H1 (cell line): ENCODE data around the gene PHLDA3. TPM values are rescaled to one million over a fixed set of nuclear protein-coding genes. Genes with fewer than 3 reads are reported as not detected.

ENCODE experiments used
- CTCF ChIA-PET: fragments of 300-600 bp; sonication (Branson Sonifier 250); formaldehyde crosslinking; loops from one replicate; lab custom pipeline; 2021; ENCODE audit not compliant: partially characterized antibody; lab: Charles Lee
- POLR2A ChIA-PET: fragments of 300-600 bp; sonication (Branson Sonifier 250); formaldehyde crosslinking; loops from one replicate; lab custom pipeline; 2021; ENCODE audit warnings: inconsistent platforms; ENCODE audit not compliant: partially characterized antibody; lab: Charles Lee
- DNase-seq, 2 experiments: peaks; one replicate each; pipeline versions ENCODE4 v3.0.0 to v3.0.0-alpha.2; 2010 to 2022; ENCODE audit warnings: low spot score in 2 of 2, low read depth in 1 of 2, mixed read lengths in 1 of 2
- FAIRE-seq: peaks from 2 replicates; lab custom pipeline; 2011; peaks lifted over from hg19 to GRCh38; lab: Jason Lieb, UNC
- H2AFZ ChIP-seq: 2 replicates; pipeline ENCODE4 v1.8.1; 2012; ENCODE audit warnings: low read length, inconsistent platforms
- H2AK5ac ChIP-seq: 2 replicates; pipeline ENCODE4 v1.6.1; 2013; ENCODE audit warnings: low read depth, low read length
- H2BK120ac ChIP-seq: replicated peaks from 2 replicates; pipeline ENCODE3; 2013; ENCODE audit warnings: low read depth, low read length, inconsistent platforms
- H2BK12ac ChIP-seq: 2 replicates; pipeline ENCODE4 v1.6.1; 2013; ENCODE audit warnings: low read depth, low read length
- H2BK15ac ChIP-seq: 2 replicates; pipeline ENCODE4 v1.6.1; 2013; ENCODE audit warnings: low read length
- H2BK20ac ChIP-seq: 2 replicates; pipeline ENCODE4 v1.6.1; 2013; ENCODE audit warnings: low read length
- H2BK5ac ChIP-seq: 2 replicates; pipeline ENCODE4 v1.6.1; 2013; ENCODE audit warnings: low read depth, low read length
- H3K14ac ChIP-seq: 2 replicates; pipeline ENCODE4 v1.6.1; 2013; ENCODE audit warnings: inconsistent platforms; ENCODE audit not compliant: insufficient read length
- H3K18ac ChIP-seq: 2 replicates; pipeline ENCODE4 v1.6.1; 2013; ENCODE audit warnings: low read length; ENCODE audit errors: extremely low read depth
- H3K23ac ChIP-seq: 2 replicates; pipeline ENCODE4 v1.6.1; 2013; ENCODE audit warnings: inconsistent platforms; ENCODE audit not compliant: insufficient read length
- H3K23me2 ChIP-seq: 2 replicates; pipeline ENCODE4 v1.6.1; 2013; ENCODE audit warnings: low read depth, low read length
- H3K27ac ChIP-seq: 2 replicates; pipeline ENCODE4 v1.6.1; 2011; ENCODE audit warnings: low read depth, low read length, inconsistent platforms
- H3K27me3 ChIP-seq, 4 experiments: replicated peaks in 1 of 4; 1 replicate in 1 of 4; 2 replicates in 3 of 4; pipeline versions ENCODE4 v1.6.1 to v1.8.1; 2011 to 2013; ENCODE audit warnings: low read length in 3 of 4, mild to moderate bottlenecking in 3 of 4, inconsistent platforms in 2 of 4, mixed read lengths in 2 of 4, moderate library complexity in 1 of 4; ENCODE audit not compliant: control insufficient read depth in 3 of 4, insufficient read depth in 3 of 4; ENCODE audit errors: extremely low read depth in 1 of 4
- H3K36me3 ChIP-seq, 4 experiments: 2 replicates each; pipeline versions ENCODE4 v1.6.1 to v1.8.1; 2011 to 2013; ENCODE audit warnings: mild to moderate bottlenecking in 4 of 4, low read length in 3 of 4, moderate library complexity in 2 of 4, control low read depth in 1 of 4, inconsistent platforms in 1 of 4; ENCODE audit not compliant: insufficient read depth in 4 of 4, control insufficient read depth in 2 of 4
- H3K4ac ChIP-seq: replicated peaks from 2 replicates; pipeline ENCODE3; 2013; ENCODE audit warnings: low read length, low read depth, mixed read lengths, inconsistent platforms; ENCODE audit not compliant: insufficient read length
- H3K4me1 ChIP-seq, 4 experiments: replicated peaks in 1 of 4; 1 replicate in 1 of 4; 2 replicates in 3 of 4; pipeline versions ENCODE4 v1.6.1 to v1.8.1; 2011 to 2013; ENCODE audit warnings: low read length in 3 of 4, inconsistent platforms in 2 of 4, mixed read lengths in 1 of 4; ENCODE audit not compliant: insufficient read depth in 4 of 4, control insufficient read depth in 3 of 4
- H3K4me2 ChIP-seq, 2 experiments: 2 replicates each; pipeline versions ENCODE4 v1.6.1 to v1.8.1; 2011 to 2013; ENCODE audit warnings: low read depth in 2 of 2, low read length in 2 of 2, control low read depth in 1 of 2, inconsistent platforms in 1 of 2, mild to moderate bottlenecking in 1 of 2; ENCODE audit not compliant: insufficient read depth in 1 of 2
- H3K4me3 ChIP-seq, 4 experiments: fragments of 200-600, 300-600 bp in 1 of 4; sonication (generic), shearing (Covaris generic), sonication (Bioruptor Twin) in 1 of 4; 2 replicates each; pipeline versions ENCODE4 v1.5.1 to v1.8.1; 2011 to 2016; ENCODE audit warnings: low read length in 4 of 4, low read depth in 3 of 4, control low read depth in 2 of 4, inconsistent platforms in 2 of 4, mild to moderate bottlenecking in 2 of 4, mixed read lengths in 1 of 4, moderate library complexity in 1 of 4; ENCODE audit not compliant: insufficient read depth in 2 of 4; ENCODE audit errors: extremely low read depth in 1 of 4
- H3K56ac ChIP-seq: replicated peaks from 2 replicates; pipeline ENCODE3; 2013; ENCODE audit warnings: low read depth, mild to moderate bottlenecking, mixed read lengths, low read length, inconsistent platforms; ENCODE audit not compliant: insufficient read length
- H3K79me1 ChIP-seq: 2 replicates; pipeline ENCODE4 v1.6.1; 2013; ENCODE audit warnings: low read depth, low read length, control low read depth
- H3K79me2 ChIP-seq, 2 experiments: 2 replicates each; pipeline versions ENCODE4 v1.6.1 to v1.8.1; 2012 to 2013; ENCODE audit warnings: low read length in 2 of 2, mild to moderate bottlenecking in 2 of 2, inconsistent platforms in 1 of 2; ENCODE audit not compliant: insufficient read depth in 2 of 2, control insufficient read depth in 1 of 2
- H3K9ac ChIP-seq, 4 experiments: replicated peaks in 1 of 4; 1 replicate in 1 of 4; 2 replicates in 3 of 4; pipeline versions ENCODE4 v1.6.1 to v1.8.1; 2011 to 2013; ENCODE audit warnings: low read depth in 3 of 4, low read length in 3 of 4, control low read depth in 2 of 4, mild to moderate bottlenecking in 2 of 4, moderate library complexity in 2 of 4, inconsistent platforms in 1 of 4; ENCODE audit errors: extremely low read depth in 1 of 4
- H3K9me3 ChIP-seq, 2 experiments: 2 replicates each; pipeline versions ENCODE4 v1.6.1 to v1.8.1; 2012 to 2013; ENCODE audit warnings: mild to moderate bottlenecking in 2 of 2, moderate library complexity in 2 of 2, control low read depth in 1 of 2, inconsistent platforms in 1 of 2, low read depth in 1 of 2, low read length in 1 of 2, mixed read lengths in 1 of 2; ENCODE audit not compliant: insufficient read depth in 2 of 2
- H4K20me1 ChIP-seq, 2 experiments: replicated peaks in 1 of 2; 2 replicates each; pipeline versions ENCODE3 to v1.8.1; 2011 to 2013; ENCODE audit warnings: inconsistent platforms in 2 of 2, low read length in 2 of 2, mild to moderate bottlenecking in 1 of 2; ENCODE audit not compliant: insufficient read depth in 2 of 2, control insufficient read depth in 1 of 2
- H4K5ac ChIP-seq: 2 replicates; pipeline ENCODE4 v1.6.1; 2013; ENCODE audit warnings: low read length, low read depth, mixed read lengths, inconsistent platforms; ENCODE audit not compliant: insufficient read length
- H4K8ac ChIP-seq: 2 replicates; pipeline ENCODE4 v1.8.0; 2013; ENCODE audit warnings: mild to moderate bottlenecking, moderate library complexity, low read length, inconsistent platforms; ENCODE audit not compliant: insufficient read depth; ENCODE audit errors: extremely low read depth
- H4K91ac ChIP-seq: replicated peaks from 2 replicates; pipeline ENCODE3; 2013; ENCODE audit warnings: low read length, mixed read lengths, inconsistent platforms; ENCODE audit not compliant: insufficient read length
- SIN3A ChIP-seq, 2 experiments: IDR thresholded peaks in 1 of 2; conservative IDR thresholded peaks in 1 of 2; 2 replicates each; pipeline ENCODE4 v1.6.1; 2011 to 2012; ENCODE audit warnings: low read length in 2 of 2, improper control_type of control experiment in 1 of 2, low read depth in 1 of 2, mild to moderate bottlenecking in 1 of 2
- SRF ChIP-seq: IDR thresholded peaks from 2 replicates; pipeline ENCODE4 v1.6.1; 2011; ENCODE audit warnings: mild to moderate bottlenecking, low read depth, low read length, moderate library complexity
- WGBS, 2 experiments: shearing (Covaris generic) in 1 of 2; methylation state at CpG; one replicate each; pipeline versions ENCODE4 v1.1.6 to v1.1.7; 2013 to 2015; ENCODE audit warnings: low lambda C conversion rate in 2 of 2, mixed read lengths in 2 of 2, inconsistent platforms in 1 of 2, low coverage in 1 of 2, missing lambda C conversion rate in 1 of 2; ENCODE audit not compliant: insufficient replicate concordance in 2 of 2, insufficient coverage in 1 of 2, insufficient read length in 1 of 2; ENCODE audit errors: extremely low coverage in 1 of 2, missing lambda C conversion rate in 1 of 2; 5-methylcytosine and 5-hydroxymethylcytosine counted together
- polyA plus RNA-seq, 7 experiments: library from polyadenylated mRNA; depleted of rRNA in 3 of 7; stranded (reverse) in 5 of 7; unstranded in 2 of 7; fragments of >200 nt in 5 of 7; fragments of 200-250 nt in 2 of 7; gene quantifications; 1 replicate in 5 of 7; 2 replicates in 1 of 7; 4 replicates in 1 of 7; pipeline versions ENCODE4 v1.2.1 to v1.2.3, GENCODE V29; 2011 to 2013; ENCODE audit warnings: missing spikeins in 2 of 7, mixed read lengths in 2 of 7
- total RNA-seq: library from RNA; stranded (reverse); fragmentation: NEBNext Ultra II Directional; extraction: Animal tissue kit (Norgen Biotek cat#: 25700); gene quantifications from 2 replicates; pipeline ENCODE4 v1.2.1, GENCODE V29; 2021

Gene PHLDA3
- total and polyA plus RNA-seq, 2 of the 8 experiments (the other 6 are each of a cell fraction or from before 2014, with no cell fraction given): 25.5 to 27.5 TPM

DNA sequence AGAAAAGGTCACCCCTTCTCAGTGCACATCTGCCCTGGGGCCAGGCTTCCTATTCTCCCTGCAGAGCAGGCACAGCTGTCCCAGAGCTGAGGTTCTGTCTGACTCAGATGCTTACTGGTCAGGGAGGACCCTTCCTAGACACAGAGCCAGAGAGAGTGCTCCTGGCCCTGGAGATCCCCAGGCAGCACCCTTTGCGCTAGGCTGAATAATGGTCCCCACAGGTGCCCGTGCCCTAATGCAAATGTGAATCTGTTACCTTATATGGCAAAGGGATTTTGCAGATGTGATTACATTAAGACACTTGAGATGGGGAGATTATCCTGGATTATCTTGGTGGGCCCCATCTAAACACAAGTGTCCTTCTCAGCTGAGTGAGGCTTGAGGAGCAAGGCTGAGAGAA, 44.8 kb downstream of the PHLDA3 start:
- no peaks in the 10 kb centered on the region for H4K20me1 ChIP-seq
- no peak overlapping the region for H2AFZ ChIP-seq
- H2BK15ac ChIP-seq: no peak overlapping the region
- peaks cover 0 to 10% (median 0%) of the 10 kb centered on the region in 4 experiments; a peak in 1 of 7 replicates for H3K4me1 ChIP-seq
- no peaks in the 10 kb centered on the region for H3K36me3 ChIP-seq
- TF ChIP-seq SRF: 0 out of 2 replicates have a peak, but pooled peaks have one; percentile 14
- TF ChIP-seq SIN3A (conservative IDR thresholded peaks at IDR 0.05 in 1 of 2, IDR thresholded peaks at IDR 0.05 in 1 of 2; ENCODE audit: low read depth in 1 of 2, low read length in 2 of 2): no peak
- no peaks in the 10 kb centered on the region for H3K79me1 ChIP-seq
- DNase-seq (no peak), FAIRE-seq (no peak)
- no peak overlapping the region for H3K9ac ChIP-seq
- H3K56ac ChIP-seq: no peak overlapping the region
- H3K27me3 ChIP-seq: 0 out of 7 replicates have a peak, but pooled peaks cover 0 to 2% (median 0%) of the 10 kb centered on the region in 4 experiments
- H3K18ac ChIP-seq: no peak overlapping the region
- H3K4me3 ChIP-seq: no peak overlapping the region
- no peak overlapping the region for H2BK120ac ChIP-seq
- WGBS, 2 experiments: 88% methylated on average over 2 of the region's 2 CpGs; no CpG with 5 or more reads in 1 of the 2 experiments
- no peak overlapping the region for H2BK12ac ChIP-seq
- H2BK5ac ChIP-seq: 0 out of 2 replicates have a peak overlapping the region, but pooled peaks have one; percentile 5
- no peak overlapping the region for H3K27ac ChIP-seq
- no peak overlapping the region for H3K14ac ChIP-seq
- no peak overlapping the region for H4K91ac ChIP-seq
- no peak overlapping the region for H3K4ac ChIP-seq
- H3K23me2 ChIP-seq: no peaks in the 10 kb centered on the region; the same call in 1 of the 2 replicates
- H3K9me3 ChIP-seq: no peaks in the 10 kb centered on the region; a peak in 1 of 4 replicates
- H4K5ac ChIP-seq: no peak overlapping the region
- H4K8ac ChIP-seq: no peak overlapping the region; the same call in 1 of the 2 replicates
- H3K4me2 ChIP-seq: no peak overlapping the region
- H3K23ac ChIP-seq: no peak overlapping the region
- ChIA-PET POLR2A (no interaction called here), CTCF (interaction anchor here (1.3 to 4.3 kb wide), 3 partner anchors 15 to 39 kb away, joined by 3 to 14 read pairs (median 6); no protein-coding TSS in a partner anchor)
- H2BK20ac ChIP-seq: no peak overlapping the region
- H3K79me2 ChIP-seq: no peaks in the 10 kb centered on the region
- no peak overlapping the region for H2AK5ac ChIP-seq
